Stimulated activated CD4-positive, alpha-beta T cell treated with anti-CD3 and anti-CD28 coated beads, TNF-alpha, amount 100 ng/mL, for 24 hours (primary cell): ENCODE data around the gene VPS37B.
"Not testable (repeated sequence)": the region's sequence is repeated elsewhere in the genome, so short reads cannot be mapped to it uniquely, and the experiment has no call there.

Source experiments
- DNase-seq, 3 experiments: peaks; one replicate each; pipeline ENCODE4 v3.0.0-alpha.2; 2020; ENCODE audit warnings: low read depth in 3 of 3

The VPS37B gene

DNA sequence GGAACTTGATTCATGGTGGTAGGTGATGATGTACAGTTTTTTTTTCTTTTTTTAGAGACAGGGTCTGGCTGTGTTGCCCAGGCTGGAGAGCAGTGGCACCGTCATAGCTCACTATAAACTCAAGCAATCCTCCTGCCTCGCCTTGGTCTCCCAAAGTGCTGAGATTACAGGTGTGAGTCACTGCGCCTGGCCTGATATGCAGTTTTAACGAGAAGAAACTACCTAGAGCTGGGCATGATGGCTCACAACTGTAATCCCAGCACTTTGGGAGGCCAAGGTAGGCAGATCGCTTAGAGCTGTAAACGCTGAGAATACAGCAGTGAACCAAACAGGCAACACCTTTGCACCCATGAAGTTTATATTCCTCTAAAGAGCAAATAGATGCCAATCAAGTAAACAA lies 13.0 kb upstream of the VPS37B start:
- DNase-seq = no peak

DNA sequence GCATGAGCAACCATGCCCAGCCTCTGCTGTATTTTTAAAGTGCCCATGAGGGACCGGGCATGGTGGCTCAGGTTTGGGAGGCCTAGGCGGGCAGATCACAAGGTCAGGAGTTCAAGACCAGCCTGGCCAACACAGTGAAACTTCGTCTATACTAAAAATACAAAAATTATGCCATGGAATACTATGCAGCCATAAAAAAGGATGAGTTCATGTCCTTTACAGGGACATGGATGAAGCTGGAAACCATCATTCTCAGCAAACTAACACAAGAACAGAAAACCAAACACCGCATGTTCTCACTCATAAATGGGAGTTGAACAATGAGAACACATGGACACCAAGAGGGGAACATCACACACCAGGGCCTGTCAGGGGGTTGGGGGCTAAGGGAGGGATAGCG lies 9.3 kb upstream of the VPS37B start:
- DNase-seq = not testable (repeated sequence)

DNA sequence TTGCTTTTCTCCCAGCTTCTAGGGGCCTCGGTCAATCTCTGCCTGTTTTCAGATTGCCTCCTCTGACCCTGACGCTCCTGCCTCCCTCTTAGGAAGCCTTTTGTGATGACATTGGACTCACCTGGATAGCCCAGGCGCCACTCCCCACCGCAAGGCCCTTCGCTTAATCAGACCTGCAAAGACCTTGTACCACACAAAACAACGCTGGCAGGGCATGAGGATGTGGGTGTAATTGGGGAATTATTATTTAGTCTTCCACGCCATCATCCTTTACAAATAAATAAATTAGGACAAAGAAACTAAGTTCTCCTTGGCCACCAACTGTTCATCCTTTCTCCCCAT lies 7.7 kb upstream of the VPS37B start:
- no peak for DNase-seq

DNA sequence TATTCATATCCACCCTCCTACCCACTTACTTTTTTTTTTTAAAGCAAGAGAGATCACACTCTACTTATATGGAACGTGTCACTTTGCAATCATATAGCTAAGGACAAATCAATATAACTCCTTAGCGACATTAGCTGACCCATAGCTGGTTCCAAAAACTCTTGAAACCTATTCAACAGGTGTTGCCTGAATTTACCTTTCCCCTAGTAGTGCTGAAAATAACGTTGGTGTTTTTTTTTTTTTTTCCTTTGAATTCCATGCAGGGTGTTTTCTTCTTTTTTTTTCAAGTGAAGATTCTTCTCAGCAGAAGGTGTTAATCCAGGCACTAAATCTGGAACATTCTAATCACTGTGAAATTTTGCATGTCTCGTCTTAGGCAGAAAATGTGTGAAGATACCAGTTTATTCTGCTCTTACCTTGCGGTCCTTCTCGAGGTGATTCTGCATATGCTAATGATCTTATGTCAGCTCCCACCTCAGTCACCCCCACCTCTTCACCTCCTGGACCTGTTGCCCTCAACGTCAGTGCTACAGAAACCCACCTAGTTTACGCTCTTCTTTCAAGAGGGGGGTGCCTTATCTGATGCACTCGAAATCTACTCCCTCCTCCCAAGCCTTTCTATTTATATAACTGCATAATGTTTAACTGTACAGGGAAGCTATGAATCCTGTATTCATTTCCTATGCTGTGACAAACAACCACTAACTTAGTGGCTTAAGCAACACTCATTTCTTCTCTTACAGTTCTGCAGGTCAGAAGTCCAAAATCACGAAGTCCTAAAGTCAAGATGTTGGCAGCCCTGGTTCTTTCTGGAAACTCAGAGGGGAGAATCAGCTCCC lies 7.1 kb upstream of the VPS37B start:
- DNase-seq = no peak

DNA sequence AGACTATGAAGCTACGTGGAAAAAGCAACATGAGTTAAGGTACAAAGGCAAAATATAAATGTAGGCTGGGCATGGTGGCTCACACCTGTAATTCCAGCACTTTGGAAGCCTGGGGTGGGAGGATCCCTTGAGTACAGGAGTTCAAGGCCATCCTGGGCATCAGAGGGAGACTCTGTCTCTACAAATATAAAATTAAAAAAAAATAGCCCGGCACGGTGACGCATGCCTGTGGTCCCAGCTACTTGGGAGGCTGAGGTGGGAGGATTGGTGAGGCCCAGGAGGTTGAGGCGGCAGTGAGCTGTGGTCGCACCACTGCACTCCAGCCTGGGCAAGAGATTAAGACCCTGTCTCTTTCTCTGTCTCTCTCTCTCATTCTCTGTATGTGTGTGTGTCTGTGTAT lies 4.0 kb upstream of the VPS37B start:
- no peak for DNase-seq

DNA sequence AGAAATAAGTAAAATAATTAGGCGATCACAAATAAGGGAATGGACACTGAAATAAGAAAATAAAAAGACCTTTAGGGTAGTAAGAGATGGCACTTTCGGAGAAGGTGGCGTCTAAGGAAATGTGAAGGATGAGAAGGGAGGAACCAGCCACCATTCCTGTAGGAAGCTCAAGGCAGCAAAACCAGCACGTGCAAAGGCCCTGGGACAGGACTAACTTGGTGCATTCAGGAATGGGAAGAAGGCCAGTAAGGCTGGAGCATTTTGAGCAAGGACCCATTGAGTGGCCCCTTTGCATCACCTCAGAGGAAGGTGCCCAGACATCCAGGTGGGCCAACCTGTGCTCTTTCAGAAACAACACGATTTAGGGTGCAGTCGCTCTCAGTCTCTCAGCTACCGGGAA lies 738 bp upstream of the VPS37B start:
- no peak for DNase-seq

DNA sequence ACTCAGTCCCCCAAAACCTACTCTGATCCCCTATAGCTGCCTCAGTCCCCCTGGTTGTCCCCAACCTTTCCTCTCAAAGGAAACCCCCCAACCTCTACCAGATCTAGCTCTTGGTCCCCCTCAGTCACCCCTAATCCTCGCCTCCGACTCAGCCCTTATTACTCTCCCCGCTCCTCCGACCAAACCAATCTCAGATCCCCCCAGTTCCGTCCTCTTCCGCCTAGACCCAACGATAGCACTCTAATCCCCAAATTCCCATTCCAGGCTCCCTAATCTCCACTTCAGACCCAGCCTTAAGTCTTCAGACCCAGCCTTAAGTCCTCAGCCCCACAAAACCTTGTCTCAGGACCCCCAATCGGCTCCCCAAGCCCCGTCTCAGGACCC lies 612 bp downstream of the VPS37B start:
- no peak for DNase-seq

DNA sequence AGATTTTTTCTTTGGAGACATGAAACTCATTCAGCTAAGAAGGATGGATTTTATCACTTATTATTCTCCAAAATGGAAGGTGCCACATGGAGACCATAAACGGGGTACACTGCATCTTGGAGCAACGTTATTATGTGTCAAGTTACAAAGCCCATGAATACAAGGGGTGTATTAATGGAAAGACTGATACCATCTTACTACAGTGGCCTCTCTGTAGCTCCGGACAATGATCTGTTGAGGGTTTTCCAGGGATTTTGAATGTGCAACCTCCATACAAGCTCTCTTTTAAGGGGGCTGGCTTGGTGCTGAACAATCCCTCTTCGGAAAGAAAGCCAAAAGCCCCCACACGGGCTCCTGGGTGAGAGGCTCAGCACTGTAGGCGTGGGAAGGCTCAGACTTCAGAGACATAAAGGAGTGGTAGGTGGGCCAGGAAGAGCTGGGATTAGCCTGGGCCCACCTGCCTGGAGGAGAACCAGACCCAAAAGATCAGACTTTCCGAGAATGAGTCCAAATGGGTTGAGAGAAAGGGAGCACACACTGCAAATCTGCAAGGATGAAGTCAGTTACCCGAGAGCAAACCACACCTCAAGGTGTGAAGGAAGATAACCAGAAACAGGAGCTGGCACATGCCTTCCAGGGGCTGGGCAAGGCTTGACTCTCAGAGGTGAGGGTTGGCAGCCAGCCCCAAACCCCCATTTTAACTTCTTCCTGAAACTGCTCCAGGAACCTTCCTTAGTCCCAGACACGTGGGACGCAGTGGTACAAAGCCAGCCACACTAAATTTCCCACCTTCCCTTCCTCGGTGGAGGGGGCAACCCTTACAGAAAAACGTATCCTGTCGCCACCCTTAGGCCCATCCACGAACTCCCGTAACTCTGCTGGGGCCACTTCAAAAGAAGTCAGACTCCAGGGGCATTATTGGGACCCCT lies 1.5 kb downstream of the VPS37B start:
- no peak for DNase-seq

DNA sequence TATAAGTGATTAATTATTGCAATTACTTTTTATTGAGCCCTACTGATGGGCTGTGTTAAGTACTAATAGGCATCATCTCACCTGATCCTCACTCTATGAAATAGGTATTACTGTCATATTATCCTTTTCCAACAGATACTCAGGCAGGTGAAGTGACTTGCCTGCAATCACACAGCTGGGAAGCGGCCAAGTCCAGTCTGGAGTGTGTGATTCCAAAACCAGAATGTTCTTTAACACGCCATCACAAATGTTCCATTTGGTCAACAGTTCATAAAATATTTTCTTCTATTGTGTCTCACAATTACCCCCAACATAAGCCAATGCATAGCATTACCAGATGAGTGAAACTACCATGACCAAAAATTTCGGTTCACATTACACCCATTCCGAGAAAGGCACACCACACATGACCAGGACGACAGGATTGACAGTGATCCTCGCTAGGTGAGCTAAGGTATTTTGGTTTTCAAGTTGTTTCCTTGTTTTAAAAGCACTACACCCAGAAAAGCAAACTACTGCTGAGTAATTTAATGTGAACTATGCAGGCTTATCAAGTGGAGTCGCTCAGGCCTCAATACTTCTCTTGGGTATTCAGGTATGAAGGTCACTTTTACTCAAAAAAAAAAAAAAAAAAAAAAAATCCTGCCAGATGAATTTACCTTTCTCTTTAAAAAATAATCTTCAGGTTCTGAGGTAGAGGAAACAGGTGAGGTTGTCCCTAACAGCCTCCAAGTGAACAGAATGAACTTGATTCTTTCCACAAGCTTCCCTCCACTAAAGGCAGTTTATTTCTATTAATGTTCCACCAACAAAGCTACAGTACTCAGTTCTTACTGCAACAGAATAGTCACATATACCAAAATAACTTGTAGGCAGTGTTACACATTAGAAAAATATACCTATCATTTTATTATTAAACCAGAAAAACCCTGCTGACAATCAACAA lies 2.4 kb downstream of the VPS37B start:
- no peak for DNase-seq

DNA sequence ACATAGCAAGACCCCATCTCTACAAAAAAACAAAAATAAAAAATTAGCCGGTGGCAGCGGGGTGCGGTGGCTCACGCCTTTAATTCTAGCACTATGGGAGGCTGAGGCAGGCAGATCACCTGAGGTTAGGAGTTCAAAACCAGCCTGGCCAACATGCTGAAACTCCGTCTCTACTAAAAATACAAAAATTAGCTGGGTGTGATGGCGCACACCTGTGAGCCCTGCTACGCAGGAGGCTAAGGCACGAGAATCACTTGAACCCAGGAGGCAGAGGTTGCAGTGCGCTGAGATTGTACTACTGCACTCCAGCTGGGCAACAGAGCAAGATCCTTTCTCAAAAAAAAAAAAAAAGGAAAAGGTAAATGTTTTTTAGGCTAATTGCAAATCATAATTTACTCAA lies 3.2 kb downstream of the VPS37B start:
- not testable (repeated sequence) for DNase-seq

DNA sequence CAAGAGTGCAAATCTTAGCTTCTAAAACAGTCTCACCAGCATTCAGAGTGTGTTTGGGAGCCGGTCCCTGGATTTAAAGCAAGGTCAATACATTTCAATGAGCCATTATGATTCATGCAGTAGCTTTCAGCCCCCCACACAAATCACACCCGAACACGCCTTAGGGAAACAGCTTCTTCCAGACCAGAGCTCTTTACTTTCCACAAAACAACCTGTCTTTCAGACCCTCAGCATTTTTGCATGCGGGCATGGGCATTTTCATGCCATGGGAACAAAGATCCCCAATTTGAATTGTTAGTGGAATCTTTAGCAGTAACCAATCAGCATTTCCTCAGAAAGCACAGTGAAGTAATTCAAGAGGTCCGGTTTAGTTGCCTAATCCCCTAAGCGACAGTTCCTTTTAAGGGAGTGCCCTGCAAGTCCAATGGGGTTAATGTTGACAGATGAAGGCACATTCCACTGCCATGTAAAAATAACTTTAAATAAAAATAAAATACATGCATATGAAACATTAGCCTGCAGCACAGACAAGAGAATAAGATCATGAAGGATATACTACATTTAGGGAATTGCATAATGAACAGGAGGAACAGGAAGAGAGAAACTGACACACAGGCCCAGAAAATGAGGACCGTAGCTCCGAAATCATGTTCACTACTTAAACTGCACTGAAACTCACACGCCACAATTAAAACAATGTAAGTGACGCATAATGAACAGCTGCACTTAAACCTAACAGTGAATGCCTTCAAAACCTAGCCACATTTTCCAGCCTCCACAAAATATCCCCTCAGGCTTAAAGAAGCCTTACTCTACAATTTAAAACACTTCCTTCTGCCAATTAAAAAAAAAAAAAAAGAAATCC lies 4.0 kb downstream of the VPS37B start:
- no peak for DNase-seq

DNA sequence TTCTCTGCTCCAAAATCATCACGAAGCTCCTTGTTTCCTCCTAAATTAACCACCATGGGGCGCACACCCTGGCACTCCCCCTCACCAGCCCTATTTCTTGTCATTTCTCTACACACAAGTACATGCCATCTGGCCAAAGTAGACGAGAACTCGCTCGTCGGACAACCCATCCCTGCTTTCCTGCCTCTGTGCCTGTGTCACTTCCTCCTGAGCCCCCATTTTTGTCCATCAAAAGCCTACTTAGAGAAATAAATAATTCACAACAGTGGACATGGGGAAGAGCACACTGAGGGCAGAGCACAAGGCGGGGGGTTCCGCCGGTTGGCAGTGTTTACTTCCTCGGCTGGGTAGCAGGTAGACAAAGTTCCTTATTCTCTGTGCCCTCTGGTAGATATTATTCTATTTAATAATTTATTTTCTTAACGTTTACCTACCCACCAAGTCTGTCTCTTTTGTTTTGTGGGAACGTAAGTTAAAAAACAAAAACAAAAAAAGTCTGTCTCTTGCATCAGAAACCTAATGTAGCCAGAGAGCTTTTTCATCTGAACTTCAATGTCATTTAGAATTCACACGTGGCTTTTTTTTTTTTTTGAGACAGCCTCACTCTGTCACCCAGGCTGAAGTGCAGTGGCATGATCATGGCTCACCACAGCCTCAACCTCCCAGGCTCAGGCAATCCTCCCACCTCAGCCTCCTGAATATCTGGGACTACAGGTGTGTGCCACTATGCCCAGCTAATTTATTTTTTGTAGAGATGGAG lies 6.0 kb downstream of the VPS37B start:
- no peak for DNase-seq

DNA sequence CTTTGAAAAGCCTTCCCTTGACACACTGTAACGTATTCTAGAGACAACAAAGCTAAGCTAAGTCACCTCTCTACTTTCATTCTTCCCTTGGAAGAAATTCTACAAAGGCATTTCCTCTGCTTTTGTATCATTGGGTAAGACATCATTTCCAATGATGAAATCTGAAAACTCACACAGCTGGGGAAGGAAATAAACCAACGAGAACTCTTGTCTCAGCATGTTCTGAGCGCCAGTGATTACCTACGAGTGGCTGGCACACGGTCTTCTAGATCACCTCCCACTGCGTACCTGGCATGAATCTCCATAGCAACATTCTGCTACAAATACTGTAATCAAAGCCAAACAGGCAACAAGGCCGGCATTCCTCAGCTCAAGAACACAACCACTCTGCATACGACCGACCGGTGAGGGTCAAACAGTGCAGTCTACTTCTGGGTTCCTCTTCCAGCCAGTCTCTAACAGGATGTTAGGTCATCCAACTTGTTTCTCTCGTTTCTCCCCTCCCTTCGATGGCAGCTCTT lies 7.6 kb downstream of the VPS37B start:
- DNase-seq = no peak

DNA sequence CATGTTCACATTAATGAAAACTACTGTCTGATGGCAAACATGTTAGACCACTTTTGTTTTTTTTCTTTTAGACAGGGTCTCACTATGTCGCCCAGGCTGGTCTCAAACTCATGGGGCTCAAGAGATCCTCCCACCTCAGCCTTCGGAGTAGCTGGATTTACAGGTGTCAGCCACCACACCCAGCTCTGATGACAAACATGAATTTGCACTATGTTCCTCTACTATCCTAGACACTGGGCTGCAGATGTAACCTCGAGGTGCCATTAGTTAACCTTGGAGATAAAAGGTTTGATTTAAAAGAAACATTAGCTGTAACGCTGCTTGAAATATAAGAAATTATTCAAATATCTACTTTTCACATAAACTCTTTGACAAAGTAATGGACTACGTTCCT lies 8.1 kb downstream of the VPS37B start:
- no peak for DNase-seq

DNA sequence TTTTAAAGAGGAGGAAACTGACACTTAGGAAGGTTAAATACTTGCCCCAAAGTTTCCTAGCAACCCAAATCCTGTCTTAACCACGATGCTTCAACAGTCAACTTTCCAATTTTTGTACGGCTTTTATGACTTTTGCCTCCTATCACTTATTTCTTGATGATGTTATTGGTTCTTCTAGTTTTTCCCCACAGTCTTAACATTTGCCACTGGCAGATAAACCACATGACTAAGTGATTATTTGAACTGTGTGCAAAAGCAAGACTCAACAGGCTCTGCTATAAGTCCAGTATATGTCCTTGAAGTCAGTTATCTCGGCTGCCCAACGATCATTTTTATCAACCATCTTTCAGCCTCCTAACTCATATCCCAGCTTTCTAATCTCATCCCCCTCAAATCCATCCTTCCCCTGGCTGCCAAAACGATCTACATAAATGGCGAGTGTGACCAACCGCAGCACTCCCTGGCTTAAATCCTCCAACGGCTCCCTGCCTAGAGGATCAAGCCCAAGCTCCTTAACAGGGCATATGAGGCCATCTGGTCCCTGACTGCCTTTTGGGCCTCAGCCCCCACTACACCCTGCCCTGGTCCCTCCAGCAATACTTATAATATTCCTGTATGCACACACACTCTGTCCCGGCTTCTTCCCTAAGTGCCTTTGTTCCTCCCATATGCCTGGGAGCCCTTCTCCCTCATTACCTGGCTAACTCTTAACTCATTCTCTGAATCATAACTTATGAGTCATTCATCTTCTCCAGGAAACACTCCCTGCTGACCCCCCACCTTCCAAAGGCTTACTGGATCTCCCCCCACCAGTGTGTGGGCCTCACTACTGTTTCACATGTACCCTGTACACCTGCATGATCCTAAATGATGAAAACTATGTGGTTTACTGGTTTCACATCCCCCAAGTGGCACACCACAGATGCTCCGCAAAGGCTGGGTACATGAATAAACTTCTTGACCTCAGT lies 8.8 kb downstream of the VPS37B start:
- peak in 1 of 3 experiments; percentile 42 for DNase-seq

DNA sequence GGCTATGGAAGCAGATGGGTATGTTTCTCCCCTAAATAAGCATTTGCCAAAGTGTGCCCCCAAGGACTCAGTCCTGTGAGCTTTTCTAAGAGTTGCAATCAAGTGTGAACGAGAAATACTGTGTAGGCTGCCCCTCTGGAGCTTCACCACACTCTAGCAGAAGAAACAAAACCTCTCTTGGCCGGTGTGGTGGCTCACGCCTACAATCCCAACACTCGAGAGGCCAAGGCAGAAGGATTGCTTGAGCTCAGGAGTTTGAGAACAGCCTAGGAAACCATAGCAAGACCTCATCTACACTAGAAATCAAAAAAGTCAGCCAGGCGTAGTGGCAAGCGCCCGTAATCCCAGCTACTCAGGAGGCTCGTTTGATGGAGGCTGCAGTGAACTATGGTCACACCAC lies 9.8 kb downstream of the VPS37B start:
- no peak for DNase-seq

DNA sequence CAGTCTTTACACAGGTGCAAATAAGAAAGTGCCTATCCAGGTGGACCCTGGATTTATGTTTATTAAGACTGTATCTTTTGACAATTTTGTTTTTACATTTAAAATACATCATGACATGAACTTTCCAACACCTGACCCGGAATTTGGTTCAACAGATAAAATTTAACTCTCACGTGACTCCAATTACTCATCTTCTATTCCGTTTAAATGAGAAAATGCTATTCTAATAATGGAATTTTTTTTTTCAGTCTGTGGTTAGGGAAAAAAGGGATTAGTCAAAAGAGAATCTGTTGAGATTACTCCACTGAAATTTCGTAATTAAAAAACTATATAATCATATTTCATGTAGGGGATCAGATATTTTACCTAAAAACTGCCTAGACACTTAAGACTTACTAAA lies 11.1 kb downstream of the VPS37B start:
- no peak for DNase-seq

DNA sequence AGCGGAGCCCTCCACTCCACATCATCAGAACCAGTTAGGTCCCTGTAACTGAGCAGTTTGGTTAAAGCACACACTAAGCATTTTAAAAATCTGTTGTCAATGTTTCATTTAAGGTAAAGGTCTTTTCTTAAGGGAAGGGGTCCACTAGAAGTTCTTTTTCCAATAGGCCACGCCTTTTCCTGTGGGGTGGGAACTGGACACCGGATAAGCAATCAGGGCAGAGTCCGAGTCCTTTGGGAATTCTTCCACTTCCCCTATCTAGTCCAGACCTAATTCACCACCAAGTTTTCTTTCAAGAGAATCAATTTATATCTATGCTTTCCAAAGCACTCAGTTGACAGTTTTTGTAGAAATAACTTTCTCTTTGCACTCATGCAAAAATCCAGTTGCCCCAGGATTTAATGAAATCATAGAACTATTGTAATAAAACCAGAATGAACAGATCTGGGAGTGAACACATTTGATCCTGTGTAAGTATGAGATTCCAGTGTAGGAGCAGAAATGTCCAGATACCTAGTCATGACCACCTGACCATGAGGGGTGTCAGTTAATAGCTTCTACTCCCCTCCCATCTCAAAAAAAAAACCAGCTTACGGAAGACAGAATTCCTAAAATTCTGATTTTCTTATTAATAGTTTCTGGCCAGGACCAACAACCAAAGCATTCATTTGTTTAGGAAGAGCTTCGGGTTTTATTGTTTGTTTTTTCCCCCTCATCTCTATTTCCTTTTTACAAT lies 11.7 kb downstream of the VPS37B start:
- no peak for DNase-seq
